NCI-H2081 treated with DMSO at 0.1 percent for 48 hours (cell line): ENCODE measurements around the gene RALY.
"Not testable (repeated sequence)": the region's sequence is repeated elsewhere in the genome, so short reads cannot be mapped to it uniquely, and the experiment has no call there.

ENCODE experiments used
- DNase-seq: peaks from one replicate; lab custom pipeline; 2025; lab: John Stamatoyannopoulos, UW

RALY gene

GRCh38 chr20:34015401-34016335, 22.0 kb downstream of the RALY start:
- DNase-seq, result no peak

GRCh38 chr20:34016736-34017135, 23.0 kb downstream of the RALY start:
- no peak for DNase-seq

GRCh38 chr20:34017610-34018009, 23.9 kb downstream of the RALY start:
- DNase-seq, result no peak

- DNase-seq, result no peak
These were observed 24.5 kb downstream of the RALY start for GRCh38 chr20:34018166-34018565.

GRCh38 chr20:34022151-34022838, 28.6 kb downstream of the RALY start:
- no peak for DNase-seq

- DNase-seq, result no peak
These were observed 29.1 kb downstream of the RALY start for GRCh38 chr20:34022839-34023234.

- no peak for DNase-seq
These were observed 30.4 kb downstream of the RALY start for GRCh38 chr20:34023937-34024722.

- no peak for DNase-seq
These were observed 31.1 kb downstream of the RALY start for GRCh38 chr20:34024723-34025351.

GRCh38 chr20:34028013-34028412, 34.3 kb downstream of the RALY start:
- DNase-seq, result not testable (repeated sequence)

- DNase-seq, result no peak
These were observed 35.7 kb downstream of the RALY start for GRCh38 chr20:34029415-34029814.

GRCh38 chr20:34030456-34030855, 36.7 kb downstream of the RALY start:
- DNase-seq, result no peak

- DNase-seq, result no peak
These were observed 40.2 kb downstream of the RALY start for GRCh38 chr20:34033903-34034302.

GRCh38 chr20:34037121-34037520, 43.4 kb downstream of the RALY start:
- no peak for DNase-seq

GRCh38 chr20:34037767-34038166, 44.1 kb downstream of the RALY start:
- no peak for DNase-seq

GRCh38 chr20:34040300-34040995, 46.7 kb downstream of the RALY start:
- DNase-seq, result no peak

- no peak for DNase-seq
These were observed 47.5 kb downstream of the RALY start for GRCh38 chr20:34041226-34041625.

- DNase-seq, result no peak
These were observed 48.6 kb downstream of the RALY start for GRCh38 chr20:34042262-34042661.

GRCh38 chr20:34043025-34043424, 49.3 kb downstream of the RALY start:
- no peak for DNase-seq

GRCh38 chr20:34045294-34045693, 51.6 kb downstream of the RALY start:
- DNase-seq, result no peak

GRCh38 chr20:34045930-34046725, 52.4 kb downstream of the RALY start:
- no peak for DNase-seq
